Neural cell (in vitro differentiated cells): Measurements from ENCODE around the gene LFNG. TPM values are rescaled to one million over a fixed set of nuclear protein-coding genes. Genes with fewer than 3 reads are reported as not detected.

ENCODE experiments used
- H2AFZ ChIP-seq: fragments of 200-600, 300-800 bp; sonication (generic), shearing (Covaris generic); 2 replicates; pipeline ENCODE4 v1.6.0; 2014; ENCODE audit warnings: low read depth, mild to moderate bottlenecking, antibody characterized with exemption, low read length, moderate library complexity
- H3F3A ChIP-seq: fragments of 200-600 bp; shearing (Covaris generic); 2 replicates; pipeline ENCODE4 v1.6.1; 2016; ENCODE audit warnings: mild to moderate bottlenecking, moderate library complexity, mixed read lengths, antibody characterized with exemption, low read length; ENCODE audit not compliant: insufficient read depth, poor library complexity, severe bottlenecking
- H3K27ac ChIP-seq: fragments of 200-600, 300-800 bp; sonication (generic), shearing (Covaris generic); 2 replicates; pipeline ENCODE4 v1.5.1; 2014; ENCODE audit warnings: mild to moderate bottlenecking, low read length, moderate library complexity
- H3K27me3 ChIP-seq: fragments of 300-800, 200-600 bp; sonication (generic), shearing (Covaris generic); 2 replicates; pipeline ENCODE4 v1.6.0; 2014; ENCODE audit warnings: mild to moderate bottlenecking, low read depth, low read length, moderate library complexity; ENCODE audit not compliant: insufficient read depth
- H3K36me3 ChIP-seq: fragments of 300-800, 200-600 bp; sonication (generic), shearing (Covaris generic); 2 replicates; pipeline ENCODE4 v1.5.1; 2014; ENCODE audit warnings: mild to moderate bottlenecking, antibody characterized with exemption, low read length, moderate library complexity; ENCODE audit not compliant: insufficient read depth
- H3K4me2 ChIP-seq: fragments of 300-800, 200-600 bp; sonication (generic), shearing (Covaris generic); 2 replicates; pipeline ENCODE4 v1.6.0; 2014; ENCODE audit warnings: mild to moderate bottlenecking, low read length
- H3K4me3 ChIP-seq: fragments of 300-800, 200-600 bp; sonication (generic), shearing (Covaris generic); 2 replicates; pipeline ENCODE4 v1.5.1; 2014; ENCODE audit warnings: mild to moderate bottlenecking, low read length, moderate library complexity
- H3K79me2 ChIP-seq: fragments of 200-600 bp; shearing (Covaris generic); replicated peaks from 2 replicates; pipeline ENCODE4 v1.6.0; 2014; ENCODE audit warnings: mild to moderate bottlenecking, low read length, moderate library complexity; ENCODE audit not compliant: insufficient read depth
- H3K9ac ChIP-seq: fragments of 300-800, 200-600 bp; sonication (generic), shearing (Covaris generic); 2 replicates; pipeline ENCODE4 v1.6.1; 2016; ENCODE audit warnings: mild to moderate bottlenecking, low read length, mixed read lengths
- H3K9me2 ChIP-seq: fragments of 200-600 bp; shearing (Covaris generic); 2 replicates; pipeline ENCODE4 v1.6.1; 2016; ENCODE audit warnings: mild to moderate bottlenecking, low read length, mixed read lengths; ENCODE audit not compliant: insufficient read depth
- H3K9me3 ChIP-seq: fragments of 200-600, 300-800 bp; sonication (generic), shearing (Covaris generic); 2 replicates; pipeline ENCODE4 v1.6.1; 2016; ENCODE audit warnings: mild to moderate bottlenecking, mixed run types, low read length, moderate library complexity, mixed read lengths
- H4K20me1 ChIP-seq: fragments of 200-600 bp; shearing (Covaris generic); 2 replicates; pipeline ENCODE4 v1.6.1; 2016; ENCODE audit warnings: mild to moderate bottlenecking, mixed run types; ENCODE audit not compliant: insufficient read depth
- CTCF ChIP-seq: fragments of 450-650 bp; IDR thresholded peaks from 2 replicates; pipeline ENCODE4 v1.5.1; 2014; ENCODE audit warnings: antibody characterized with exemption, mild to moderate bottlenecking, moderate library complexity; ENCODE audit not compliant: poor library complexity, severe bottlenecking
- EP300 ChIP-seq: fragments of 450-650 bp; conservative IDR thresholded peaks from 2 replicates; pipeline ENCODE4 v1.6.1; 2014; ENCODE audit warnings: antibody characterized with exemption, mild to moderate bottlenecking, moderate library complexity; ENCODE audit not compliant: poor library complexity, severe bottlenecking
- EZH2 ChIP-seq: fragments of 200-600, 300-800 bp; shearing (Covaris generic), sonication (generic); IDR thresholded peaks from 2 replicates; pipeline ENCODE4 v1.6.1; 2014; ENCODE audit warnings: antibody characterized with exemption, low read length, borderline replicate concordance, mild to moderate bottlenecking; ENCODE audit not compliant: insufficient read depth, poor library complexity, severe bottlenecking
- MXI1 ChIP-seq: fragments of 450-650 bp; conservative IDR thresholded peaks from 2 replicates; pipeline ENCODE4 v1.6.1; 2014; ENCODE audit warnings: antibody characterized with exemption, mild to moderate bottlenecking; ENCODE audit not compliant: poor library complexity, severe bottlenecking
- POLR2AphosphoS5 ChIP-seq: IDR thresholded peaks from 2 replicates; pipeline ENCODE4 v1.6.1; 2012
- RAD21 ChIP-seq: fragments of 450-650 bp; conservative IDR thresholded peaks from 2 replicates; pipeline ENCODE4 v1.6.1; 2014; ENCODE audit warnings: antibody characterized with exemption, mild to moderate bottlenecking, moderate library complexity
- REST ChIP-seq: IDR thresholded peaks from 2 replicates; pipeline ENCODE4 v1.6.1; 2012; ENCODE audit warnings: borderline replicate concordance
- SMC3 ChIP-seq: fragments of 450-650 bp; conservative IDR thresholded peaks from 2 replicates; pipeline ENCODE4 v1.6.1; 2014; ENCODE audit warnings: antibody characterized with exemption, mild to moderate bottlenecking, moderate library complexity; ENCODE audit not compliant: poor library complexity
- TAF1 ChIP-seq: IDR thresholded peaks from 2 replicates; pipeline ENCODE4 v1.6.1; 2012; ENCODE audit warnings: low read depth
- polyA plus RNA-seq: library from polyadenylated mRNA; depleted of rRNA; stranded (reverse); fragments of >200 nt; gene quantifications from 2 replicates; pipeline ENCODE4 v1.2.3, GENCODE V29; 2014

The LFNG gene
- polyA plus RNA-seq, 1 donor from 2014 or later = 0.30 TPM

GRCh38 chr7:2473496-2474180 lies 45.9 kb upstream of the LFNG start:
- Histone ChIP-seq H3K9ac (no peak overlapping the region), H2AFZ (no peak overlapping the region), H3K79me2 (no peaks in the 10 kb centered on the region), H3K27me3 (no peaks in the 10 kb centered on the region), H3K4me3 (no peak overlapping the region), H3K4me2 (no peak overlapping the region), H4K20me1 (no peaks in the 10 kb centered on the region), H3F3A (no peaks in the 10 kb centered on the region), H3K9me3 (no peaks in the 10 kb centered on the region), H3K27ac (no peak overlapping the region), H3K36me3 (no peaks in the 10 kb centered on the region), H3K9me2 (no peaks in the 10 kb centered on the region)
- TF ChIP-seq MXI1 = no peak
- no peak for TF ChIP-seq CTCF
- TF ChIP-seq POLR2AphosphoS5 = no peak
- TF ChIP-seq EZH2 = no peak
- no peak for TF ChIP-seq RAD21
- no peak for TF ChIP-seq TAF1
- TF ChIP-seq SMC3 = no peak
- no peak for TF ChIP-seq EP300
- no peak for TF ChIP-seq REST

- Histone ChIP-seq H3K79me2 (no peaks in the 10 kb centered on the region), H3F3A (no peaks in the 10 kb centered on the region), H3K9me2 (no peaks in the 10 kb centered on the region), H3K36me3 (no peaks in the 10 kb centered on the region), H3K9me3 (no peaks in the 10 kb centered on the region), H3K4me2 (no peak overlapping the region), H3K27me3 (no peaks in the 10 kb centered on the region), H4K20me1 (no peaks in the 10 kb centered on the region), H2AFZ (no peak overlapping the region), H3K9ac (no peak overlapping the region), H3K27ac (no peak overlapping the region), H3K4me3 (no peak overlapping the region)
- no peak for TF ChIP-seq RAD21
- no peak for TF ChIP-seq TAF1
- TF ChIP-seq EP300 = no peak
- no peak for TF ChIP-seq MXI1
- TF ChIP-seq REST = no peak
- TF ChIP-seq EZH2 = no peak
- TF ChIP-seq SMC3 = no peak
- no peak for TF ChIP-seq POLR2AphosphoS5
- no peak for TF ChIP-seq CTCF
Measured at GRCh38 chr7:2474224-2474623, 45.4 kb upstream of the LFNG start.
